ENCODE results near the gene CFAP161.
"Not testable (repeated sequence)": the region's sequence is repeated elsewhere in the genome, so short reads cannot be mapped to it uniquely, and the experiment has no call there.

Gene CFAP161

DNA sequence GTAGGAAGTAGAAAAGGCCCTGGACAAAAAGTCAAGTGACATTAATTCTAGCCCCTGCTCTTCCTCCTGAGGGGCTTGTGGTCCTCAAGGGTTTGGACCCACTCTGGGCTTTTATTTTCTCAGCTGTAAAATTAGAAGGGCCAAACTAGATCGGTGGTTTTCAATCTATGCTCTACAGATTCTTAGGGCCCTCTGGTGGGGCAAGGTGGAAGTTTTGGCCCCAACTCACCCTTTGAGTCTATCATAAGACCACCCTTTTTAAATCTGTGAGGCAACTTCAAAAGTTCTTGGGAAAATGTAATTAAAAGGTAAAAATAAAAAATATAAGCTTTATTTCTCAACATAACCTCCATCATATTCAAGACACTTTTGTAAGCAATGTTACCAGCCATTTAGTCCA lies 25.6 kb upstream of the CFAP161 start:
- peak in 1 of 2 donors; percentile 9 for DNase-seq

DNA sequence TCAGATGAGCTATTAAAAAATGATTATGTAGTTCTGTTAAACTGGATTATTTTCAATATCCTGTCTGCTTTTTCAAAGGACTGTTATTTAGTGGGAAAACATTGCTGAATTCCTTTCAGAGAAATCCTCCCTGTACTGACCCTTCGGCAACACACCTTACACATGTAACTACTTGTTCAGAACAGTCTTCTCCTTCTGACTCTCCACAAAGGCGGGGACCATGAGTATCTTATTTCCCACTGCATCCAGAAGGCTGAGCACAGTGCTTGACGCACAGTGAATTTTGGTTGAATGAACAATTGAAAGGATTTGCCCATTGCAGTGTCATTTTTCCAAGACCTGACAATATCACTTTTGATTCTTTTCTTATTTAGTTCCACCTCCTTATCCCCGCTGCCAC lies 23.1 kb upstream of the CFAP161 start:
- DNase-seq: no peak

DNA sequence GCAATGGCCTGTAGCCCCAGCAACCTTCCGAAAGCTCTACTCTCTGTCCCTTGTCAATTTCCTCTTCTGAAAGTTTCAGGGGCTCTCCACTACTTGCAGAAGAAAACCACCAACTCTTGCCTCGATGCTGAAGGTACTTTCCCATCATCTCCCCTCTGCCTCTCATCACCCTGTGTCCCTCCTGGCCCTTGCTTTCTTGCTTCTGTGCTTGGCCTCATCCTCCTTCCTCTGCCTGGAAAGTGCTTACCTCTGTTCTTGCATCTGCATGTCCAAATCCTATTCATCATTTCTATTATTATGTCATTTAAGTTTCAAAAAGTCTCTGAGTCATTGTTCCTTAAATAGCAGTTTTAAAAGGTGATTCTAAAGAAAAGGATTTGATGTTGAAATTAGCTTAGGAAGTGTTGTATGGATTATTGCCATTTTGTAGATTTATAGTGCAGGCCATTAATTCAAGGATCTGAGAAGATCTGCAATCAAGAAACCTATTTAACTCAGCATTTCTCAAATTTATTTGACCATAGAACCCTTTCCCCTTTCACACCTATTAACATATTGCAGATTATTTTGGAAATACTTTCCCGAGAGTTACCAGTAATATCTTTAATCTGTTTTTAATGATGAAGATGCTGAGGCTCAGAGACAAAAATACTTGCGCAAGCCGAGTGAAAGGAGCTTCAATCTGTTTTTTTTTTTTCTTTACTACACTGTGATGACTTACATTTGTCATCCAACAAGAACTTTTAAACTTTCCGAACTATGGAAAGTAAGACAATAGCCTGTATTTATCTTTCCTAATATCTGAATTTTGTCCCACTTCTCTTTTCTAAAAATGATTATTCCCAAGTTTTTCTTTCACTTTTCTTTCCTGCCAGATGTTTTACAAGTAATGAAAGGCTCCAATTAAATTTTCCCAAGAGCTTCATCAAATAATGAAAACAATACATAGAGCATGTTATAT lies 22.3 kb upstream of the CFAP161 start:
- DNase-seq: no peak

DNA sequence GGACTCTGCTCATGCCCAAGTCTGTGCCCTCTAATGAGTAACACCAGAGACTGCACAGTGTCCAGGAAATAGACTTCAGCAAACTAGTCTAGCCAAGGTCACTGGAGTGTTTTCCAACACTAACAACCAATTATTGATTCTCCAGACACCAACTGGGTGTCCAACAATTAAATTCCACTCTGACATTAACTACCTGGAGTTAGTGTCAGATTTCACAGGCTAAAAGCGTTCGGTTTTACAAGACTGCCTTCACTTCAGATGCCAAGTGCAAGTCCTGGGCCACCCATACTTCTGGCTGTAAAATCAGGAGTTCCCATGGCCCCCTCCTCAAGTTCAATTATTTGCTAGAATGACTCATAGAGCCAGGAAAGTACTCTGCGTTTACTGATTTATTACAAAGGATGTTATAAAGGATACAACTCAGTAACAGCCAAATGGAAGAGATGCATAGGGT lies 20.8 kb upstream of the CFAP161 start:
- no peak for DNase-seq

DNA sequence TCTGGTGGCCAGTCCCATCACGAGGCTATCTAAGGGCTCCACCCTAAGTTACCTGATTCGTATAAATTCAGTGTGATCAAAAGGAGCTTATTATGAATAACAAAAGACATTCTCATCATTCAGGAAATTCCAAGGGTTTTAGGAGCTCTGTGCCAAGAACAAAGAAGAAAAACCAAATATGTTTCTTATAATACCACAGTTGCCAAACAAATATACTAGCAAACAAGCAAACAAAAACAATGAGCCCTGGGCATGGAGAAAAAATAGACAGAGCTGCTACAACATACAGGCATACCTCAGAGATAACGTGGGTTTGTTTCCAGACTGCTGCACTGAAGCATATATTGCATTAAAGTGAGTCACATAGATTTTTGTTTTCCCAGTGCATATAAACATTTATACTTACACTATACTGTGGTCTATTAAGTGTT lies 20.2 kb upstream of the CFAP161 start:
- DNase-seq: no peak

DNA sequence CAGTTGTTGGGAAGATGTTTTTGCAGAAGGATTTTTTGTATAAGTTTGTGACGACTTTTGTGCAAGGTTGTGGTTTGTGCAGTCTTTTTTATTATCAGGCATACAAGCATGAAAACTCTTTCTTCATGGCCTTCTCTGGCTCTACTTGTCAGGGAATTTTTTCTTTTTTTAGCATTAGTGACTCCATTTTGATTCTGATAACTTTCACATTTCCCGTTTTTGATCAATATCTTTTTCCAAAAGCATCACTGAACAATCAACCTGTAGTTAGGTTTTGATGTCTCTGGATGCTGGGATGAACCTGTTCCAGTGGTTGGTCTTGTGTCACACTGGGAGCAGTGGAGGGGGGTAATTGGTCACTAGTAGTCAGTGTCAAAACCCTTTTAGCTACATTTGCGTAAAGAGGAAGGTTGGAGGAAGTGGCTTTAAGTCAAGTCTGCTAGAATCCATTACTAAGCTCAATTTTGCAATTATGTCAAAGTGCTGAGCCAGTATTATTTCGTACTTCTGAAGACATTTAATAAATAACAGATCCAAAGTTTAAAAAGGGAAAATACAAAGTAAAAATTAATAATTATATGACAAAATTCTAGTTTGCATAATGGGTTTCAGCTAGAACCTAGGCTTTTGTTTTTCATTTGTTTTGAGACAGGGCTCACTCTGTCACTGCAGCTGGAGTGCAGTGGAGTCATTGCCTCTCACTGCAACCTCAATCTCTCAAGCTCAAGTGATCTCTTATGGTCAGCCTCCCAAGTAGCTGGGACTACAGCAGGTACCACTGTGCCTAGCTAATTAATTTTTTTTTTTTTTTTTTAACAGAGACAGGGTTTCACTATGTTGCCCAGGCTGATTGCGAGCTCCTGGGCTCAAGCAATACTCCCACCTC lies 18.8 kb upstream of the CFAP161 start:
- DNase-seq: no peak

DNA sequence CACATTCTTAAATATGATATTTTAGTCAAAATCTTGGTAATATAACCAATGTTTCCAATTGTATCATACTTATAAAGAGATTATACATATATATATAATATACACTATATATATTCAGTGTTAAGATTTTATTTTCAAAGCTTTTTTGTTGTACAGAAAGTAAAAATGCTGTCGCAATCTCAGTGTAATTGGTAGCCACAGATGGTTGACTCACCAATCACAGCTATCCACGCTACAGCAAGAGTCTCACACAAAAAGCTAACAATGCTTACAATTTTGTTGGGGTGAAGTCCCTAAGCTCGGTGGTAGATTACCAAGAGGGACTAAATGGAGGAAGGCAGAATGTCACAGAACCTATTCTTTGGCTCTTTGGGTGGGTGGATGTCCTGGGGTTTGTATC lies 16.9 kb upstream of the CFAP161 start:
- no peak for DNase-seq

DNA sequence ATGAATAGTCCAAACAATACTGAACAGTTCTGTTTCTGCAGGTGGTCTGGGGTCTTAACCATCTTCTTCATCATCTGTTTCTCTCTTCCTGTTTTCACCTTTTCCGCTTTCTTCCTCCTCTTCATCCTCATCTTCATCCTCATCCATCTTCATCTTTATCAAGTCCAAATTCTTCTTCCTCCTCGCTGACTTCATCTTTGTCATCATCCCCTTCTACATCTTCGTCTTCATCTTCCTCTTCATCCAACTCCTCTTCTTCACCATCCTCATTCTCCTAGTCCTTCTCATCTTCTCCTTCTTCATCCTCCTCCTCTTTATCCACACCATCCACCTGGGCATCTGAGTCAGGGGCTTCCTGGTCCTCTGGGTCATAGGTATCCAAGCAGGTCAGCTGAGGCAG lies 16.5 kb upstream of the CFAP161 start:
- no peak for DNase-seq

DNA sequence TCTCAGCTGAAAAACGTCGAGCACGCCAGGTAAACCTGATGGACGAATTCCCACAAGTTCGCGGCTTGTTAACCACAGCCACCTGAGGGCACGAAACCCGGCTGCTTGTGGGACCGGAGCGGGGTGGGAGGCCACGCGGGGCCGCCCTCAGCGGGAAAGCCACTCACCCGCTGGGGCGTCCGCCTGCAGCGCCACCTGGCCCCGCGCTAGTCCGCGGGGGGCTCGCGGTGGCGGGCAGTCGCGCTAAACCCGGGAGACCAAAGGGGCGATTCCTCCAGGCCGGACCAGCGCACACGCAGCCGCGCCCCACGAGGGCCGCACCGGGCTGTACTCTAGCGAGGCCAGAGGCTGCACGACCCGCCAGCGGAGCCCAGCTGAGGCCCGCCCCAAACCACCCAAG lies 15.7 kb upstream of the CFAP161 start:
- DNase-seq: no peak

DNA sequence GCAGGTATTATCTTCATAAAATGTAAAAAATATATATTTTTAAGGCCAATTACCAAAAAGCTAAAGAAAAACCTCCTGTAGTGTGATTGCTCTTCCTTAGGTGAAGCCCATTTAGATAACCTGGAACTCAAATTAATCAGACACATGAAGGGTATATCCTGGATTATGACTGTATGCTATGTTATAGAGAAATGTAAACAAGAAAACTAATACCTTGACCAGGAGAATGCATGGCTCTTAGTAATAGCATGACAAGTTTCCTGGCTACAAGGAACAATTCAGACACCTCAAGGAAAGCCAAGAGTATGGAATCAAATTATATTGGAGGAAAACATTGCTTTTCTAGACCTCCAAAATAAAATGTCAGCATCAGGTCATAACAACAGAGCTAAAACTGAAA lies 14.0 kb upstream of the CFAP161 start:
- DNase-seq: no peak

DNA sequence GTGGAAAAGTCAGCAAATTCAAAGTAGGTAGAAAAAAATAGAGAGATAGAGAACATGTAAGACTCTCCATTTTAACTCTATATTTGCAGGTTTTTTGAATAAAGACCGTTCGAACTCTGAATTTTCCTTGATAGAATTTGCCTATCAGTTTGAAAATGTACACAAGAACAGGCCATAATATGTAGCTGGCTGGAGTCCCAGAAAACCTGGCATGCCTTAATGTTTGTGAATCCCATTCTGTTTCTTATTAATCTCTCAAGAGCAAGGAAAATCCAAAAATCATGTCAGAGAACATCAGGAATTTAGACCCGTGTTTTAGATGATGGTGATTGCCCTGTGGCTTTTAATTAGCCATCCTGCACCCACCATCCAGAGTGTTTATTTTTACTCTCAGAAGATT lies 7.2 kb upstream of the CFAP161 start:
- DNase-seq: no peak

DNA sequence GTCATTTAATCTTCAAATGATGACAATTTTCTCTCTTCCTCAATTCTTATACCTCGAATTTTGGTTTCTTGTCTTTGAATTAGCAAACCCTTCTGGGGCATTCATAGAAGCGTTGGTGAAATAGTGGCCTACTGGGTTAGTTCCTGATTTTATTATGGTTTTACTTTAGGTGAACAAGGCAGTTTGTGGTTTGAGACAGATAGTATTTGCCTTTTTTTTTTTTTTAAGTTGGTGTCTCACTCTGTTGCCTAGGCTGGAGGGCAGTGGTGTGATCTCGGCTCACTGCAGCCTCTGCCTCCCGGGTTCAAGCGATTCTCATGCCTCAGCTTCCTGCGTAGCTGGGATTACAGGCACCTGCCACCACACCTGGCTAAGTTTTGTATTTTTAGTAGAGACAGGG lies 7.4 kb downstream of the CFAP161 start:
- DNase-seq: not testable (repeated sequence)

DNA sequence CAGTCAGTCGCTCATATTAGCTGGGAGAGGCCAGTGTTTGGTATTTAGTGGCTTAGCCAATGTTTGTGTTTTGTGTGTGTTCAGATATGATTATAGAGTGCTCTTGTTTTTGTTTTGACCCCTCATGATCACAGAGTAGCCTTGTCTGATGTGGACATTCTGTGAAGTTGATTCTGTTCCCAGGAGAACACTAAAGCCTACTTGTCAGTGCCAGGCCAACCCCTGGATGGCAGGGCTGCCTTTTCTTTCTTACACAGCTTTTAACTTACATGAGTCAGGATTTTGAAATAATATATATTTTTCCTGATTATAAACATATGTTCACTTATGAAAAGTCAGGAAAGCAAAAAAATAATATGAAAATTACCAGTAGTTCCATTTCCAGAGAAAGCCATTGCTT lies 11.9 kb downstream of the CFAP161 start:
- no peak for DNase-seq

DNA sequence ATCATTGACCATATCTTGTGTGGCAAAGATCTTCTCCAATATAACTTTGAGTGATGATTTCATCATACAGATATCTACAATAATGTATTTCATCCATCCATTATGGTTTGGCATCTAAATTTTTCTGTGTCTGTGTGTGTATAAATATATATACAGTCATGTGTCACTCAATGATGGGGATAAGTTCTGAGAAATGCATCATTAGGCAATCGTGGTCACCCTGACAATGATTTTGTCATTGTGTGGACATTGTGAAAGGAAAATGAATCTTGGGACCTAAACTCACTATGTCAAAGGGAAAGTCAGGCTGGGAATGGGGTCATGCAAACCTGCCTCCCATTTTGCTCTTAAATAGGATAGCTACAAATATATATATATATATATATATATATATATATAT lies 12.4 kb downstream of the CFAP161 start:
- no peak for DNase-seq

DNA sequence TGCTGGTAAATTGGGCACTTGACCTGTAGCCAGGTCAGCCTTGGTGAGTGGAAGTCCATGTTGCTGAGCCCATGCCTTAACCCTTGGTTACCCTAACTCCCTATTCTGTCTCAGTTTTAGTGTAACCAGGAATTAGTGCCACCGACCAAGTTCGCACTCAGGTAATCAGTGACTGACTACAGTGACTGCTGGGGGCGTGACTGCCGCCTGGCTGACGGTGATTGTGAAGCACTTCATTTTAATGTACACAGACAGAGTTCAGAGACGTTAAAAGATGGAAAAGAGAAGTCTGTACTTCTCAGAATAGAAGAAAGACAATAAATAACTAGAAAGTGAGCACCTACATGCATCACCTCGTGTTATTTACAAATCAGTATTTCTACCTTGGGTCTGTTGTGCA lies 17.3 kb downstream of the CFAP161 start:
- DNase-seq: no peak

DNA sequence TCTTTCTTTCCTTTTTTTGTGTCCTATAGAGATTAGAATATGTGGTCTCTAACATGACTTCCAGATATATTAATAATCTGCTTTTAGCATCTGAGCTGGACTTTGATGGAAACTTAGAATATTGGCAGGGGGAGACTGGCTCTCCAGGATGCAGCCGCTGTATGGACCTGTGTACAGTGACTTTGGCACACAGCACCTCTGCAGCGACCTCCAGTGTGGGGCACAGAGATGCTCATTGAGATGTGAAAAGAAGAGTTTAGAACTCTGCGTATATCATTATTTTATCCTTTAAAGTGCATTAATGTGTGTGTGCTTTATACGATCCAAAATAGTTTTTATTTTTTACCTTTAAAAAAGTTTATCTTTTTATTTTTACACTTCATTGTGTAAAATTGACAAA lies 18.3 kb downstream of the CFAP161 start:
- DNase-seq: no peak

DNA sequence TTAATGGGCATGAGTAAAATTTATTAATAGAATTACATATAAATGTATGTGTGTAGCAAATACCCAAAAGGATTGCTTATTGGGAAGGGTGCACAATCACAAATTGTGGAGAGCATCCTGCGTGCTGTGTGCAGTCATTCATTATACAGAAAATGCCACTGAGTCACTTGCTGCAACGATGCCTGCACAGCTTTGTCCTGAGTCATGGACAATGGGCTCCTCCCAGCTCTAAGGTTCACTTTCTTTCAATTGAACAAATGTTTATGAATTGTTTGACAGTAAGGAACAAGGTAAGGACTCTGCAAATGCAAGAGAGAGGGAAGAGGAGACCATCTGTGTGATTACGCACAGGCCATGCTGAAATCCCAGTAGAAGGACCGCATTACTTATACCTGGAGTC lies 18.7 kb downstream of the CFAP161 start:
- no peak for DNase-seq

DNA sequence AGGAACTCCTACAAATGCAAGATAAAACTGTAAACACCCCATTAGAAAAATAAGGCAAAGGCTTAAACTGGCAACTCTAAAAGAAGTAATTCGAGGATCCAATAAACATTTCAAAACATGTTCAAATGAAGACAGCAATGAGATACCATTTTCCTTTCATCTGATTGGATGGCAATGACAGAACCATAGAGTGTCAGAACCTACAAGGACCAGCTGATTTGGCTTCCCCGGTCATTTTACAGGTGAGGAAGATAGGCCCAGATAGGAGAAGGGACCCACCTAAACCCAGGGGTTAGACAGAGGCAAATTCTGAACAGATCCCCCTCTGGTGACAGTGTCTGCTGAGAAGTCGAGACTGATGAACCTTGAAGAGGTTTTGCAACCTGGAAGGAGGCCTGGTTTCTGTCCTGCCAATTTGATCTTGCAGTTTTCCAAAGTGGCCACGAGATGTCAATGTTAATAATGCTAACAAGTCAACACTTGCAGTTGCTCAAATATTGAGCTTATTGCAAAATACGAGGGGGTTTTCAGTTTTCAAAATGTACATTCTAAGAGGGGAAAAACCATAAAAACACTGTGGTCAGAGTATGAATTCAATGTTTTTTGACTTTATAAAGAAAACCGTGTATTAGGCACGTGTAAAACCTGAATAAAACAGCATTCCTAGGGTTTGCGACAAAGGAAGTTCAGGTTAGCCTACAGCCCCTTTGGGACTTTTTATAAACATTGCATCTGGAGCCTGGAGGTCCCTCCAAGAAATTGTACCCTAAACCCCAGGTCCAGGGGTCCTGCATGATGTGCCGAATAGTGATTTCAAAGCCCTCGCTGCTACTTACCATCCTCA lies 21.5 kb downstream of the CFAP161 start:
- DNase-seq: no peak

DNA sequence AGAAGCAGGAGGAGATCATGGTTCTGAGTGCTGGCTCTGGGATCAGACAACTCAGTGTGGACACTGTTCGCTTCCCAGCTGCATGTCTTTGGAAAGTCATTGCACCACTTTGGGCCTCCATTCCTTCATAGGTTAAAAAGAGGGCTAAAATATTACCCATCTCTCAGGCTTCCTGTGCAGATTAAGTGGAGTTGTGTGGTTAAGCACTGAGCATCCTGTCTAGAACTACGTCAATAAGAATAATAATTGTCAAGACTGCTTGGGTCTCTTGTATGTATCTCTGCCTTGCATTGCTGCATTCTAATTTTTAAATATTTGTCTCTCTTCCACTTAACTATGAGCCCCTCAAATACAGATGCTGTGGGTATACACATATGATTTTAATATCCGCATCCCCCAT lies 22.3 kb downstream of the CFAP161 start:
- DNase-seq: no peak

DNA sequence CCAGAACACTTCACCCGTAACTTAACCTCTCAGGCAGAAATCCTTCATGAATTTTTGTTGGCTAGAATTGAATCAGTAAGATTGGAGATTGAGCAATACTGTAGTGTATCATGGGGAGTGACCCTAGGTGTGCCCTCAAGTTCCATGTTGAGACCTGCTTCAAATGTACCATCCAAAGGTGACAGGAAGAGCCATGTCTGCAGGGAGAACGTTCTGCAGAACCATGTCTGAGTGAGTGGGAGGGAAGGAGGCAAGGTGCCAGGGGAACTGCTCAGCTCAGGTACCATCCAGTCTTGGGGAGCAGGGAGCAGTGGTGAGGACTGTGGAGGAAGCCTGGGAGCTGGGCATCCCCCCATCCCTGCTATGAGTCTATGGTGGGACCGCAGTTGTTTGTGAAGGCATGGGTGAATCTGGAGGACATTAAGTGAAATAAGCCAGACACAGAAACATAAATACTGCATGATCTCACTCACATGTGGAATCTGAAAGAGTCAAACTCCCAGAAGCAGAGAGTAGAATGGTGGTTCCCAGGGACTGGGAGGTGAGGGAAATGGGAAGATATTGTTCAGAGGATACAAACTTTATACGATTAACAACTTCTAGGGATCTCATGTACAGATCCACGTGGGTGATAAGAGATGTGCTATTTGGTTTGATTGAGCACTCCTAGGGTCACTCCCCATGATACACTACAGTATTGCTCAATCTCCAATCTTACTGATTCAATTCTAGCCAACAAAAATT lies 23.3 kb downstream of the CFAP161 start:
- DNase-seq: no peak

DNA sequence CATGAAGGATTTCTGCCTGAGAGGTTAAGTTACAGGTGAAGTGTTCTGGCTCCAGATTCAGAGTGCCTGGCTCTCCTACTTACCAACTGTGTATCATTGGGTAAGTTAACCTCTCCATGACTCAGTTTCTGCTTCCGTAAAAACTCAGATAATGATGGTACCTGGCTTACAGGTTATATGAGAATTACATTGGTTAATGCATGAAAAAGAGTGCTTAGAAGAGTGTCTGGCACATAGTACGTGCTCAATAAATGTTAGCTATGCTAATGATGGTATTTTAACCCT lies 23.8 kb downstream of the CFAP161 start:
- DNase-seq: no peak

DNA sequence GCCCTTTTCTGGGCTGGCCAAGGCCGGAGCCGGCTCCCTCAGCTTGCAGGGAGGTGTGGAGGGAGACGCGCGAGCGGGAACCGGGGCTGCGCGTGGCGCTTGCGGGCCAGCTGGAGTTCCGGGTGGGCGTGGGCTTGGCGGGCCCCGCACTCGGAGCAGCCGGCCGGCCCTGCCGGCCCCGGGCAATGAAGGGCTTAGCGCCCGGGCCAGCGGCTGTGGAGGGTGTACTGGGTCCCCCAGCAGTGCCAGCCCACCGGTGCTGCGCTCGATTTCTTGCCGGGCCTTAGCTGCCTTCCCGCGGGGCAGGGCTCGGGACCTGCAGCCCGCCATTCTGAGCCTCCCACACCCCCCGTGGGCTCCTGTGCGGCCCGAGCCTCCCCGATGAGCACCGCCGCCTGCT lies 24.5 kb downstream of the CFAP161 start:
- DNase-seq: not testable (repeated sequence)
